HG03097 (cell line): ENCODE measurements around the gene CCDC34.

Experiments
- ATAC-seq: cut with Tn5 transposase; IDR thresholded peaks from one replicate; pipeline ENCODE4 v1.9.1; 2021; ENCODE audit not compliant: unreplicated experiment, low FRiP score

Gene CCDC34

DNA sequence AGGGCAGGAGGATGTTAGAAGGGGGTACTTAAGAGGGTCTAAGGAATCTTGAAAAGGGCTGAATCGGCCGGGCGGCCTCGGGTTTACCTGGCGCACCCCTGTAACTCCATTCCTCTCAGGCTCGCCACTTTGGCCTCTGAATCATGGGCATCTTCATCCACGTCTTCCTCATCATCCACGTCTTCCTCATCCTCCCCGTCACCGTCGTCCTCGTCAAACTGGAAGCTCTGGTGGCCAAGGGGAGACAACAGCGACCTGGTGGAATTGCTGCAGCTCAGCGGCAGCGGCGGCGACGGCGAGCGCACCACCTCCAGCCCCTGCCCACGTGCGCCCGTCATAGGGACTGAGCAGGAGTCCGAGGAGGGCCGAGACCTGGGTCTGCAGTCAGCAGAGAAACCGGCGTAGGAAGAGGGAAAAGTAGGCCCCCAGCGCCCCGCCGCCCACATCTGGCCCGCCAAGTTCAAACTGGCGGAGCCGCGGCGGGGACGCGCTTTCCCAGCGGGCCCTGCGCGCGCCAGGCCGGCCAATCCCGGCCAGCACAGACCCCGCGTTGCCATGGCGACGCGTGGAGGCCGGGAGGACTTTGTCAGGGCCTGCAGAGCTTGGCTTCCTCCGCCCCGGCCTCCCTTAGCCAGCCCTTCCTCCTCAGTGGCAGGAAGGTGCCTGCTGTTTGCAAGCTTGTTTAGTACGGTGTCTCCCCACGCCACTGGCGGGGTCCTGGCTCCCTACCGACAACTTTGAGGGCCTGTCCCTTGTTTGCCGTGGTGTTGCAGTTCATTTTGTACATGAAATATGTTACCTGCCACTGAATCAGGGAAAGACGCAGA, at the start of gene CCDC34:
Gene CCDC34 (minus strand): TSS at position 467 of the 827 bp plus-strand sequence. CDS start 21 bp downstream, at position 446.
- ATAC-seq = peak; percentile 100

GRCh38 chr11:27412192-27412691, 49.2 kb upstream of the CCDC34 start:
- no peak for ATAC-seq

- ATAC-seq = no peak
These were observed 48.3 kb upstream of the CCDC34 start for GRCh38 chr11:27411328-27411727.

- no peak for ATAC-seq
These were observed 47.3 kb upstream of the CCDC34 start for GRCh38 chr11:27410272-27410671.

DNA sequence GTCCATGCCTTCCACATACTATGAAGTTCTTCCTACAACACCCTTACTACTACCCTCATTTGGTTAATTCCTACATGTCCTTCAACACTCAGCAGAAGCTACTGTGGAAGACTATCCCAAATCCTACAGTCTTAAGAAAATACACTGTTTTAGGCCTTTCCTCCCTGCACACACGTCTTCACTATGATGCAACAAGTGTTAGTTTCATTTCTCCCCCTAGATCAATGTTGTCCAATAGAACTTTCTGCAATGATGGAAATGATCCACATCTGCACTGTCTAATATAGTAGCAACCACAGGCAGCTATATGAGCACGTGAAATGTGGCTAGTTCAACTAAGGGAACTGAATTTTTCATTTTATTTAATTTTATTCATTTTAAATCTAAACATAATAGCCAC, 46.7 kb upstream of the CCDC34 start:
- no peak for ATAC-seq

DNA sequence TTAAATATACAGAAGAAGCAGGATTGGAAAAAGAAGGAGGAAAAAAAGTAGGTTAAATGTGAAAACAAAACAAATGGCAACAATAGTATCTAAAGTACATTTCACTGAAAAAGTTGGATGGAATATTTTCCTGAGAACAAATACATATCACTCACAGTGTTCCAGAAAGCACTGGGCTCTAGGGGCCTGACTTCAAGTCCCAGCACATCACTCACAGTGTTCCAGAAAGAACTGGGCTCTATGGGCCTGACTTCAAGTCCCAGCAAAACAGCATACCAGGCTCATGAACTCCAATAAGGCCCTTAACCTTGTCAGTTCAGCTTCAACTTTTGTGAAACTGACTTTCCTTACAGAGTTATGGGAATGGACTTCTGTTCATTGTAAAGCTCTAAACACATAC, 46.0 kb upstream of the CCDC34 start:
- ATAC-seq = no peak

DNA sequence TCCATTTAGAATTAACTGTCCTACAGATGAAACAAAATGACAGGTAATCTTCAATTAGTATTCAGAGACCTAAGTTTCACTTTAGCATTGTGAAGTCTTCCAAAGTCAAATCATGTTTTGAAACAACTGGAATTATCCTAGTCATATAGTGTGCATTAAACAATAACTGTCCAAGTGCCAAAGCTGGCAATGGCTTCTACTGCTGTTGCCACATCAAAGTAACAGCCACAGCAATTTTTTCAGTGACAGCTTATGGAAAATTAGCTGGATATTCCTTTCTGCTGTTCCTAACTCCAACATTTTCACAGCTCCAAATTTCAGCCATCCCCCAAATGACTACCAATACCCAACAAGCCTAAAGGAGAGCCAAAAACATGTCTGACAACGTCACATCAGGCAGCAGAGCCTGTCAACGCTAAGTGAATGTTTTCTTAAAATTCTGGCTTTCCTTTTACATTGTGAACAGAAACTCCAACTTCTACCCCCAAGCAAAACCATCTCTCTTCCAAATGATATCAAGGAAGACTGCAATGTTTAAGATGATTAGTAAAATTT, 45.3 kb upstream of the CCDC34 start:
- no peak for ATAC-seq

- ATAC-seq = no peak
These were observed 43.7 kb upstream of the CCDC34 start for GRCh38 chr11:27406498-27407354.

GRCh38 chr11:27405134-27405533, 42.1 kb upstream of the CCDC34 start:
- ATAC-seq = no peak

DNA sequence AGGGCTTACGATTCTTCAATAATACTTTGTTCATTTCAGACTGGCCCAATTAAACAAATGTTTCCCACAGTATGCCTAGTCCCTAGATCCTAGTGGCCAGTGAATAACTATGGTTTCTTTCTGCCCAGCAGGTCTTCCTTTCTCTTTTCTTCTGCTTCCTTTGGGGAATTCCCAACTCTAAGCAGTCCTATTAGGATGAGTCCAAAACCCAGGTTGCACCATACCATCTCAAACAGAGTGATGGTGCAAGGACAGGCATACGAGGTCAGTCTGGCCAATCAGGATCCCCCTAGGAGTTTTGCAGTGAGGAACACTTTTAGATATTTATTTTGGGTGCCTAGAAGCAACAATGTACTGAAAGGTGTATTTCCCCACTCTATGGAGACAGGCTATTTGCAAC, 41.4 kb upstream of the CCDC34 start:
- no peak for ATAC-seq

- no peak for ATAC-seq
These were observed 40.2 kb upstream of the CCDC34 start for GRCh38 chr11:27403195-27403594.

DNA sequence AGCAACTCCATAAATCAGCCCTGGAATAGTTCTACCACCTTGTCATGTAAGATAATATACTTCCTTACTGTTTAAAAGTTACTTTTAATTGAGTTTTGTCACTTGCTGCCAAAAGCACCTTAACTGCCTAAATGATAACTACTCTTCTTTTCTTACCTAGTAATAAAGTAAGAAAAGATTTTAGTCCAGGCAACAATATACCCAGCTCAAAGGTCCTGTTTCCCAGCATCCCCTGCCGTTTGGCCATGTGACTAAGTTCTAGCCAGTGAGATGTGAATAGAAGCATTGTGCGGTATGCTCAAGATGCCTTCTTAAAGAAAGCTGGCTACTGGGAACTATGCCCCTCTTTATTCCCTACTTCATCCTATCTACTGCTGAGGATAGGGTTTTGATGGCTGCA, 39.4 kb upstream of the CCDC34 start:
- ATAC-seq = no peak

GRCh38 chr11:27401833-27402316, 38.9 kb upstream of the CCDC34 start:
- ATAC-seq = no peak

DNA sequence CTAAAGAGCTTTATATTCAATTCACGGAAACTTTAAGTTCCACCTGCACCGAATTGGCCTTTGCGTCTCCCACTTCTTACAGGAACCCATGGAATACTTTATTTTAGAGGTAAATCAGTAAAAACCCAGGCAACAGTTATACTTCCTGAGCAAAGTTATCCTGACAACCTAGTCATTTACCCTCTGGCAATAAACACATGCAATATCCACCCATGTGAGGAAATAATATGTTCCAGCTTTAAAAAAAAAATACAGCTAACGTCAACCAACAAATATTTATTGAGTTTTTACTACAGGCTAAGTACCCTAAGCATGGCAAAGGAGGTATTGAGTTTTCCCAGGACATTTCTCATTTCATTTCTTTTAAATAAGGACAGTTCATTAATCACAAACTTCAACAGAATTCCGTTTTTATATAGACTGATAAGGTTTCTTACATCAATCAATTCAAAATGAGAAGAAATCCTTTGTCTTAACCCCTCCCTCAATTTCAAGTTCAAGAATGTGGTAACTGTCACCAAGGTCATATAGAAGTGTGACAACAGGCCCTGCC, 38.3 kb upstream of the CCDC34 start:
- no peak for ATAC-seq

DNA sequence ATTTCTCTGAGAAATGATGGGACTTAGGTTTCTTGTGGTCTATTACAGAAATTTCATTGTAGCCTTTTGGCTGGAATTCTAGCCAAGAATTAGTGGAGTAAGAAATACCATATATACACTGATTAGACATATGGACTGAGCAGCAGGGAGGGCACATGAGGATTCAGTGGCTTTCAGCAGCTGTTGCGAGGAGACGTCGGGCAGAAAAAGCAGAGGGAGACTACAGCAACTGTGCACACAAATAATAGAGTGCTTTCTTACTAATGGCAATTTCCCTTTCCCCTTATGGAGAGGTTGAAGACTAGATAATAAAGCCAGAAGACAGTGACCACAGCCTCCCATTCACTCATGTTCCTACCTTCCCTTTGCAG, 35.4 kb upstream of the CCDC34 start:
- ATAC-seq = no peak

DNA sequence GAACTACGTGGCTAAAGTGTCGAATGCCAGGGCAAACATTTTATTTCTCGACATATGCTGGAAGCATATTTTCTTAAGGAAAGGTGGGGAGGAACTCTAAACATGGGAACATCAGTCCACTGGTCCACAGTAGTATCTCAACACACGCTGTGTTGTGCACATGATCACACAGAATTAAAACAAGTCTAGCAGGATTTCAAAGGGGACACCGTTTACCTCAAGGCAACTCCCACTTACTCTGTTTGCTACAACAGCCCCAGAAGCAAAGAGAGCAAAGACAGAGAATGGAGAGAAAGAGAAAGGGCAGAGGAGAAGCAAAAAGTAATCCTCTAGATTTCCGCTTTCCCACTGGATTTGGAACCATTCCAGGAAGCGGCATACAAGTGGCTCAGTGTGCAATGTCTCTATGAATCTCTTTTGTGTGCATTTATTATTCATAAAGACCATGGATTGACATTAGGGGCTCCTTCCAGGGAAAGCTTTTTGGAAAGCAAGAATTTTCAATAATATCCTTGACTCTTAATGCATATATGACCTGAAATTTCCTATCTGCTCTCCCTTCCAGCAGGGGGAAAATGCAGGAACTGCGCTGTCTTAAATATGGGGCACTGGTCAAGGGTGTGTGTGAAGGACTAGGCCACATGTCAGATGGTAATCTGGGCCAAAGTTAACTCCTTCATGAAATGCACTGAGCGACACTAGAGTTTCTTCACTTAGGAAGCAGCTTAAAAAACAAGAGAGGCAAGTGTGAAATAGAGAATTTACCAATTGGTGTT, 34.8 kb upstream of the CCDC34 start:
- no peak for ATAC-seq

DNA sequence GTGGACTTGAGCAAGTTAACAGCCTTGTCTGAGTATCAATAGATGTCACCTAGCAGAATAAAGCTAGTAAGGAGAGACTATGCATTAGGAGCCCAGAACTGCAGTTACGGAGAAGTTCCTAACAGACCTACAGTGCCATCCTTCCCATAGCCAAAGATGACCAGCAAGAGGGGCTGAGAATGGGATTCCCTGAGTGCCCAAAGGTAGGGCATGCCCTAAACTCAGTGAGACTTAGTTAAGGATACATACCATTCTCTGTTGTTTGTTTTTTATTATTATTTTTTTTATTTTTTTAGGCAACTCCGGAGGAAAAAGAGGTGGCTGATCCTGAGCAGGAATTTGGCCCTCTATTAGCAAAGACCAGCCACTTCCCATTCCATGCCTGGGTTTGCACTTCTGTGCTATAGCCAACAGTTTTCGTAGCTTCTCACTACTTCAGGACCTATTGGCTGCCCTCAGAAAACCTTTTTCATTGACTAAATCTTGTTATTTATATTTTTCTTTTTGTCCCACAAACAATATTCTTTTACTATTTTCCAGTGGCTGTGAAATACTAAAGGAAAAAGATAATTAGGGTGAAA, 33.3 kb upstream of the CCDC34 start:
- ATAC-seq = no peak

GRCh38 chr11:27395556-27396258, 32.7 kb upstream of the CCDC34 start:
- no peak for ATAC-seq

DNA sequence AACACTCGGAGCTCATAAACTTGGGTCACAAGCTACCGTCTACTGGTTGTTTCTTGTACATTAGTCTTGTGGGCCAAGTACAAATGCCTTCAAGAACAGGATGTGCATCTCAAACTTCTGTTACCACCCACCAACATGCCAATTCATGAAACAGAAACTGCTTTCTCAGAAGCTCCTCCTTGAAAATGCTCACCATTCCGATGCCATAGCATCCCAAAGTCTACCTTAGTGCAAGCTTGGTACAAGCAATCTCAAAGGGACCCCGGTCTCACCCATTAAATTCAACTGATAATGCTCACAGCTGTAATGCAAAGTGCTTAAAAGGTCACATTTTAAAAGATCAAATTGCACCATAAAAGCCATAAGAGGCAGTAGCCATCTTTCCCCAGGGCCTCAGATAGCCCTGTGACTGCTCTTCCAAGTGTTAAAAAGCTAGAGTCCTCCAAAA, 31.8 kb upstream of the CCDC34 start:
- ATAC-seq = no peak
